Memory B cell (primary cell): Measurements from ENCODE around the gene CPA3.
A peak's percentile ranks its signal among the peaks of the same experiment; 100 is the strongest.

Source experiments
- ATAC-seq: fragments of 150-1000 bp; cut with Tn5 transposase; 2 replicates; pipeline ENCODE4 v1.10.0; 2021; ENCODE audit warnings: low read depth, mild to moderate bottlenecking, moderate library complexity
- DNase-seq, 2 donors: peaks; one replicate each; pipeline ENCODE4 v3.0.0; 2022; ENCODE audit warnings: low spot score in 2 of 2
- H3K27ac Mint-ChIP-seq: one replicate; pipeline ENCODE4 v1.8.0; 2022; ENCODE audit warnings: mild to moderate bottlenecking, moderate library complexity, mixed read lengths
- H3K27me3 Mint-ChIP-seq: one replicate; pipeline ENCODE4 v1.8.0; 2022; ENCODE audit warnings: mixed read lengths
- H3K36me3 Mint-ChIP-seq: one replicate; pipeline ENCODE4 v1.8.0; 2022; ENCODE audit warnings: mild to moderate bottlenecking, mixed read lengths
- H3K4me1 Mint-ChIP-seq: one replicate; pipeline ENCODE4 v1.8.0; 2022; ENCODE audit warnings: mixed read lengths
- H3K4me3 Mint-ChIP-seq: one replicate; pipeline ENCODE4 v1.8.0; 2022; ENCODE audit warnings: mild to moderate bottlenecking, moderate library complexity, mixed read lengths
- H3K9me3 Mint-ChIP-seq: one replicate; pipeline ENCODE4 v1.8.0; 2022; ENCODE audit warnings: mixed read lengths

The CPA3 gene

DNA sequence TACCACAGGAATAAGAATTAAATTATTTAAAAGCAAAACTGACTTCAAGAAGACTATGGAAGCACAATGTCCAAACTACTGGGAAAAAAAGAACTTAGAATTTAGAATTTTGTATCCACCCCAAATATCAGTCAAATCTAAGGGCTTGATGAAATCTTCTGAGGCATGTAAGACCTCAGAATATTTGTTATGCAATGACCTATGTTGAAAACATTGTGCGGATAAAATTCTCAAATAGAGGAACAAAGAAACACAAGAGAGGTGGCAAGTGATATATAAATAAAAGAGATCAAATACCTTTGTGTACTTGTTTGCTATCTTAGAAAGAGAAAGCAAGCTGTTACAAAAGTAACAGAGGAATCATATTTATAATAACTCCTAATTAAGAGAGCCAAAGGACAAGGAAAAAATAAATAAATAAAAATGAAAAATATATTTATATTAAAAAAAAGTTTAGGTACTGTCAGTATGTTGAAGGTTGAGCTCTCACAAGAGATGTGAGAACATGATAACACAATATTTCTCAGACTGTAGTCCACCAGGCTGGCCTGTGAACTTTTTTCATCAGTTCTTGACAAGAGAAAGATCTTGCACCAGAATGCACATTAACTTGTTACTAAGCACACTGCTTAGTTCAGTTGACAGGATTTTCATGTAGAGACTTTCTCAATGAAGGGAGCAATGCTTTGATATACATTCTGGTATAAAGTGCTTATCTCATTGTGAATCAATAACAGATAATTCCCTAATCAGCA is 50.0 kb downstream of the CPA3 start:
- no peak for DNase-seq
- H3K27me3 Mint-ChIP-seq: peaks cover 7% of the 10 kb centered on the region
- H3K4me3 Mint-ChIP-seq: no peak overlapping the region
- no peak for ATAC-seq
- H3K36me3 Mint-ChIP-seq: no peaks in the 10 kb centered on the region
- H3K4me1 Mint-ChIP-seq: no peaks in the 10 kb centered on the region
- H3K9me3 Mint-ChIP-seq: no peaks in the 10 kb centered on the region
- no peak overlapping the region for H3K27ac Mint-ChIP-seq

DNA sequence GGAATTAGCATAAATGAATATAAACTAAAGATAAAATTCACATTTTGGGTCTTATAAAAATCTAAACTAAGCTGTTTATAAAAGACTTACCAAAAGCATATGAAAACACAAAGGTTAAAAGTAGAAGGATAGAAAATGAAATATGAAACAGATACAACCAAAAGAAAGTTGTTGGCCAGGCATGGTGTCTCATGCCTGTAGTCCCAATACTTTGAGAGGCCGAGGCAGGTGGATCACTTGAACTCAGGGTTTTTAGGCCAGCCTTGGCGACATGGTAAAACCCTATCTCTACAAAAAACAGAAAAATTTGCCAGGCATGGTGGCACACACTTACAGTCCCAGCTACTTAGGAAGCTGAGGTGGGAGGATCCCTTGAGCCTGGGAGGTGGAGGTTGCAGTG is 51.0 kb downstream of the CPA3 start:
- Mint-ChIP-seq H3K4me3 (no peak overlapping the region), H3K4me1 (no peaks in the 10 kb centered on the region), H3K27ac (no peak overlapping the region), H3K27me3 (peaks cover 7% of the 10 kb centered on the region), H3K36me3 (peaks cover 2% of the 10 kb centered on the region), H3K9me3 (peaks cover 2% of the 10 kb centered on the region)
- ATAC-seq (no peak), DNase-seq (no peak)

- no peak for DNase-seq
- Mint-ChIP-seq H3K4me1 (no peaks in the 10 kb centered on the region), H3K27ac (no peak overlapping the region), H3K27me3 (peaks cover 2% of the 10 kb centered on the region), H3K4me3 (no peak overlapping the region), H3K9me3 (peaks cover 4% of the 10 kb centered on the region), H3K36me3 (peaks cover 2% of the 10 kb centered on the region)
- no peak for ATAC-seq
Measured at GRCh38 chr3:148922467-148922866, 57.4 kb downstream of the CPA3 start.

- H3K36me3 Mint-ChIP-seq: peaks cover 2% of the 10 kb centered on the region
- DNase-seq (no peak), ATAC-seq (no peak)
- peaks cover 4% of the 10 kb centered on the region for H3K9me3 Mint-ChIP-seq
- H3K4me1 Mint-ChIP-seq: no peaks in the 10 kb centered on the region
- H3K27me3 Mint-ChIP-seq: peaks cover 2% of the 10 kb centered on the region
- no peak overlapping the region for H3K4me3 Mint-ChIP-seq
- H3K27ac Mint-ChIP-seq: no peak overlapping the region
Measured at GRCh38 chr3:148923592-148923991, 58.5 kb downstream of the CPA3 start.

GRCh38 chr3:148924562-148924961 is 59.5 kb downstream of the CPA3 start:
- Mint-ChIP-seq H3K4me1 (no peaks in the 10 kb centered on the region), H3K36me3 (peaks cover 2% of the 10 kb centered on the region), H3K9me3 (peaks cover 4% of the 10 kb centered on the region), H3K4me3 (no peak overlapping the region), H3K27ac (no peak overlapping the region), H3K27me3 (peaks cover 2% of the 10 kb centered on the region)
- DNase-seq (no peak), ATAC-seq (no peak)

DNA sequence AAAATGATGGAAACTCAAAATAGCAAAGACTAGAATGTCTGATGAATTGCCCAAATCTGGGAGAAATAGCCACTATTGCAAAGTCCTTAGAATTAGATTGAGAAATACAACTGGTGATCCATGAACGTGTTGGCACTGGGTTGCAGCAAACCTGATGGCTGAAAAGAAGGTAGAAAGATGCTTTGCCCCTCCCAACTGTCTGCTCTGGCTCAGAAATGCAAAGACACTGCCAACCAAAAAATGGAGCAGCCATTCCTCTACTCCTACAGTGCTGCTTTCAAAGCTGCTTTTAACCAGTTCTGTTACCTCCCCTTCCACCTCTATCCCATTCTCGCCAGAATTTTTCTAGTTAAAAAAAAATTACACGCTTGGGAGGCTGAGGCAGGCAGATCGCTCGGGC is 60.7 kb downstream of the CPA3 start:
- H3K36me3 Mint-ChIP-seq: no peaks in the 10 kb centered on the region
- no peaks in the 10 kb centered on the region for H3K27me3 Mint-ChIP-seq
- H3K9me3 Mint-ChIP-seq: peaks cover 2% of the 10 kb centered on the region
- no peak overlapping the region for H3K27ac Mint-ChIP-seq
- H3K4me1 Mint-ChIP-seq: no peaks in the 10 kb centered on the region
- DNase-seq: no peak
- ATAC-seq: no peak
- no peak overlapping the region for H3K4me3 Mint-ChIP-seq

DNA sequence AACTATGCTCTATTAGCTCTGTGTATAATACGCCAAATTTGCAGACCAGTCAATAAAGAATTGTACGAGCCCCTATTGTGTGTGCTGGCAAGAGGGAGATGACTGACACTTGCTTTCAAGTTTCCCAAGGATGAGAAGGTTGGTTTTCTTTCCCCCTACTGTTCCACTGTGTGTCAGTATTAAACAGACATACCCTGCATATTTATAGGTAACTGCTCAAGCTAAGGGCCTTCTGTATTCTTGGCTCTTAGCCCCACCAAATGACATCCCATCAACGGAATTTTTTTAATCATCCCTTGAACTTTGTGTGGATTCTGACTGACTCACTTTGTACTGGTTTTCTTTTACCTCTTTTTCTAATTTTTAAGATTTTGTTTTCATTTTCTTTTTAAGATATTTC is 65.7 kb downstream of the CPA3 start:
- Mint-ChIP-seq H3K9me3 (no peaks in the 10 kb centered on the region), H3K4me3 (no peak overlapping the region), H3K27ac (no peak overlapping the region), H3K27me3 (peaks cover 3% of the 10 kb centered on the region), H3K4me1 (no peaks in the 10 kb centered on the region), H3K36me3 (no peaks in the 10 kb centered on the region)
- DNase-seq (no peak), ATAC-seq (no peak)

DNA sequence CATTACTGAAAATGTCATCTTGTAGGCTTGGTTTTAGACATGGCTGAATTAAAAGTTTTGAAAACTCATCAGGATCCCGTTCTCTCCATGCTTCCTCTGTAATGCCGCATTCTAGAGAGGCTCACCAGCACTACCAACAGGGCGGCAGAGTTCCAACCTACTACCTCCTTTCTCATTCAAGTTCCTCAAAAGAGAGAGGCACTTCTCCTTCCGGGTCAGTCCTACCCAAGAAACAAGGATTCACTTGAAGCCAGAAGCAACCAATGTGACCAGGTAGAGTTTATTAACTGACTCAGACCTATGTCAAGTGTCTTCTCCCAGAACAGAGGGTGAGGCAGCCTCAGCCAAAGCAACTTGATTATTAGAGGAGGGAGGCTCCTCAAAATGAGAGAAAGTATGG is 66.5 kb downstream of the CPA3 start:
- Mint-ChIP-seq H3K4me3 (no peak overlapping the region), H3K36me3 (no peaks in the 10 kb centered on the region), H3K27ac (no peak overlapping the region), H3K4me1 (no peaks in the 10 kb centered on the region), H3K27me3 (peaks cover 8% of the 10 kb centered on the region), H3K9me3 (no peaks in the 10 kb centered on the region)
- DNase-seq (no peak), ATAC-seq (no peak)

GRCh38 chr3:148932972-148933371 is 67.9 kb downstream of the CPA3 start:
- H3K4me1 Mint-ChIP-seq: no peaks in the 10 kb centered on the region
- H3K9me3 Mint-ChIP-seq: no peaks in the 10 kb centered on the region
- no peak overlapping the region for H3K27ac Mint-ChIP-seq
- H3K4me3 Mint-ChIP-seq: no peak overlapping the region
- no peaks in the 10 kb centered on the region for H3K36me3 Mint-ChIP-seq
- ATAC-seq (no peak), DNase-seq (no peak)
- peaks cover 16% of the 10 kb centered on the region for H3K27me3 Mint-ChIP-seq

DNA sequence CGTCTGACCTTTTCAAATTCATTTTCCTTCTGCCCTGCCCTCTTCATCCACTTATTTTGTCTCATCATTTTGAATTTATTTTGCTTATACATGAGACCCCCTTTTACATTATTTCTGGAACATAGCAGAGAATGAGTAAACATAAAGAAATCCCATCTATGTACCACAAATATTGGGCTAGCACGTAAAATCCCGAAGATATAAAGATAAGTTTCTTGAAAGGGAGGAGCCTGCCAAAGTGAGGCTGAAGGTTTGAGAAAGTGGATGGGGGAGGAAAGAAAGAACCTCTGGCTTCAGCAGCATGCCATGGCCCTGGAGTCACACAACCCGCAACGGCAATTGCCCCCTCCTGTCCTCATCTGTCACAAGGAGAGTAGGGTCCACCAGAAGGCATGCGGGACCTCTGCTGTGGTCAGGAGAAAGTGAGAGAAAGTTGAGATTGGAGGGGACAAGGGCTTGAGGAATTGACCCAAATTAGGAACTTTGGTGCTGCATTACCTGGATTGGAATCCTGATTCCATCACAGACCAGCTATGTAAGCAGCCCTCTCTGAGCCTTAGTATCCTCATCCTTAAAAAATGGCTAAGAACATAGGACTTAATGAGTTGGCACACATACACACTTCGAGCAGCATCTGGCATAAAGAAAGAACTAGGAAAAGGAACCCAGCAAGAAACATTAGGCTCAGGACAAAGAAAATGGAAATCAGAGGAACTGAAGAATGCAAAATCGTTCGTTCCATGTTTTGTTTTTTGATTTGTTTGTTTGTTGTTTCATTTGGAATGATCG is 72.6 kb downstream of the CPA3 start:
- Mint-ChIP-seq H3K4me1 (no peaks in the 10 kb centered on the region), H3K27me3 (peaks cover 19% of the 10 kb centered on the region), H3K9me3 (no peaks in the 10 kb centered on the region), H3K4me3 (no peak overlapping the region), H3K27ac (no peak overlapping the region), H3K36me3 (no peaks in the 10 kb centered on the region)
- DNase-seq (no peak), ATAC-seq (no peak)

GRCh38 chr3:148938306-148938705 is 73.2 kb downstream of the CPA3 start:
- Mint-ChIP-seq H3K9me3 (no peaks in the 10 kb centered on the region), H3K27ac (no peak overlapping the region), H3K4me3 (no peak overlapping the region), H3K27me3 (peaks cover 19% of the 10 kb centered on the region), H3K36me3 (no peaks in the 10 kb centered on the region), H3K4me1 (no peaks in the 10 kb centered on the region)
- DNase-seq (no peak), ATAC-seq (no peak)

GRCh38 chr3:148938936-148939335 is 73.8 kb downstream of the CPA3 start:
- no peaks in the 10 kb centered on the region for H3K9me3 Mint-ChIP-seq

GRCh38 chr3:148940983-148941382 is 75.9 kb downstream of the CPA3 start:
- peaks cover 2% of the 10 kb centered on the region for H3K4me1 Mint-ChIP-seq
- H3K9me3 Mint-ChIP-seq: no peaks in the 10 kb centered on the region
- DNase-seq: no peak
- no peak overlapping the region for H3K27ac Mint-ChIP-seq
- no peak overlapping the region for H3K4me3 Mint-ChIP-seq
- H3K36me3 Mint-ChIP-seq: no peaks in the 10 kb centered on the region
- ATAC-seq: no peak
- peaks cover 14% of the 10 kb centered on the region for H3K27me3 Mint-ChIP-seq

More at GRCh38 chr3:148938936-148939335, 73.8 kb downstream of the CPA3 start:
- no peak for DNase-seq
- peaks cover 19% of the 10 kb centered on the region for H3K27me3 Mint-ChIP-seq
- no peak overlapping the region for H3K4me3 Mint-ChIP-seq
- H3K27ac Mint-ChIP-seq: no peak overlapping the region
- H3K36me3 Mint-ChIP-seq: no peaks in the 10 kb centered on the region
- no peak for ATAC-seq
- no peaks in the 10 kb centered on the region for H3K4me1 Mint-ChIP-seq

DNA sequence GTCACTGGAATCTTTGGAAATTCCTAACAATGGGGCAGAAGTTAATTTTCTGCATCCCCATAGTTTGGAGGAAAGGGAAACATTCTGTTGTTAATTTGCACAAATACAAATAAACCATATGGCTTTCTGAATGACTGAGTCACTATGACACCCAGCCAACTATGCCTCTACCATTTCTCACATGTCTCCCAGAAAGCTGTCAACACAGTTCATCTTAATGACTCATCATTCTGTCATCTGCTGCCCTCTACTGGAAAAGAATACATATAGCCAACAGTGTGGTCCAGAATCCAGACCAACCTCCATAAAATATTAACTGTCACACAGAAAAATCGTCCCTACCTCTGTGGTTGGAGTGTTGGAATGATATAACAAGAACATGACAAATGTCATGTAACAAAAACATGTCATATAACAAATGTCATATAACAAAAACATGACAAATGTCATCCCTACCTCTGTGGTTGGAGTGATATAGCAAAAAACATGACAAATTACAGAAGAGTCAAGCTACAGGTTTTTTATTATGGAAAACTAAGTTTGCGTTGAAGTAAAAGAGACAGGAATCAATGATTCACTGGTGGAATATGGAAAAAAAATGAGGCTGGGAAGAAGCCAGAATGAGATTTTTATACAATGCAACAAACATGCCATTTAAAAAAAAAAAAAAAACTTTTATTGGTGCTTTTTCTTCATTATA is 78.6 kb downstream of the CPA3 start:
- Mint-ChIP-seq H3K4me1 (peaks cover 3% of the 10 kb centered on the region), H3K36me3 (no peaks in the 10 kb centered on the region), H3K27ac (no peak overlapping the region), H3K4me3 (no peak overlapping the region), H3K9me3 (no peaks in the 10 kb centered on the region), H3K27me3 (peaks cover 3% of the 10 kb centered on the region)
- ATAC-seq (peak; percentile 89), DNase-seq (peak in 1 of 2 donors; percentile 14)
